Endothelial cell of umbilical vein (primary cell): Measurements from ENCODE around the gene TCIRG1.

Experiments
- EZH2 ChIP-seq: IDR thresholded peaks from 2 replicates; pipeline ENCODE4 v1.6.1; 2012; ENCODE audit warnings: borderline replicate concordance, low read depth, mild to moderate bottlenecking, moderate library complexity, low read length, inconsistent platforms; ENCODE audit not compliant: severe bottlenecking
- GATA2 ChIP-seq: IDR thresholded peaks from 2 replicates; pipeline ENCODE4 v1.7.0; 2011; ENCODE audit warnings: low read depth, mild to moderate bottlenecking, moderate library complexity, mixed read lengths, low read length; ENCODE audit not compliant: insufficient read length, insufficient read depth
- MAX ChIP-seq: IDR thresholded peaks from 2 replicates; pipeline ENCODE4 v1.6.1; 2011; ENCODE audit not compliant: insufficient read depth, insufficient read length
- MYC ChIP-seq: IDR thresholded peaks from one replicate; pipeline ENCODE4 v1.6.1; 2011; ENCODE audit warnings: mild to moderate bottlenecking, low read depth, low read length
- POLR2A ChIP-seq: IDR thresholded peaks from 2 replicates; pipeline ENCODE4 v1.6.1; 2012; ENCODE audit warnings: low read depth, mild to moderate bottlenecking, control low read depth, low read length
- POLR2AphosphoS5 ChIP-seq: IDR thresholded peaks from 2 replicates; pipeline ENCODE4 v1.6.1; 2012; ENCODE audit warnings: low read depth, mild to moderate bottlenecking, control low read depth, low read length, moderate library complexity; ENCODE audit not compliant: insufficient read depth
- TF ChIP-seq, protein P1 (sequence below), 2 donors: IDR thresholded peaks; 1 replicate in 1 of 2; 2 replicates in 1 of 2; pipeline ENCODE4 v1.5.1; 2011; ENCODE audit warnings: low read length in 2 of 2, mild to moderate bottlenecking in 2 of 2, moderate library complexity in 2 of 2, control low read depth in 1 of 2, inconsistent platforms in 1 of 2, low read depth in 1 of 2; ENCODE audit not compliant: insufficient read depth in 1 of 2; ENCODE audit errors: extremely low read depth in 1 of 2

GRCh38 chr11:68053117-68053516 is 14.3 kb downstream of the TCIRG1 start:
- TF ChIP-seq EZH2 (no peak), POLR2A (no peak), POLR2AphosphoS5 (no peak), GATA2 (no peak), MAX (no peak), MYC (no peak)
- TF ChIP-seq, protein P1, sequence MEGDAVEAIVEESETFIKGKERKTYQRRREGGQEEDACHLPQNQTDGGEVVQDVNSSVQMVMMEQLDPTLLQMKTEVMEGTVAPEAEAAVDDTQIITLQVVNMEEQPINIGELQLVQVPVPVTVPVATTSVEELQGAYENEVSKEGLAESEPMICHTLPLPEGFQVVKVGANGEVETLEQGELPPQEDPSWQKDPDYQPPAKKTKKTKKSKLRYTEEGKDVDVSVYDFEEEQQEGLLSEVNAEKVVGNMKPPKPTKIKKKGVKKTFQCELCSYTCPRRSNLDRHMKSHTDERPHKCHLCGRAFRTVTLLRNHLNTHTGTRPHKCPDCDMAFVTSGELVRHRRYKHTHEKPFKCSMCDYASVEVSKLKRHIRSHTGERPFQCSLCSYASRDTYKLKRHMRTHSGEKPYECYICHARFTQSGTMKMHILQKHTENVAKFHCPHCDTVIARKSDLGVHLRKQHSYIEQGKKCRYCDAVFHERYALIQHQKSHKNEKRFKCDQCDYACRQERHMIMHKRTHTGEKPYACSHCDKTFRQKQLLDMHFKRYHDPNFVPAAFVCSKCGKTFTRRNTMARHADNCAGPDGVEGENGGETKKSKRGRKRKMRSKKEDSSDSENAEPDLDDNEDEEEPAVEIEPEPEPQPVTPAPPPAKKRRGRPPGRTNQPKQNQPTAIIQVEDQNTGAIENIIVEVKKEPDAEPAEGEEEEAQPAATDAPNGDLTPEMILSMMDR (IDR thresholded peaks at IDR 0.05; ENCODE audit: extremely low read depth in 1 of 2, insufficient read depth in 1 of 2, low read depth in 1 of 2, low read length in 2 of 2): no peak
